GM23248 (cell line): Measurements from ENCODE around the gene CTBP2.

Experiments
- EZH2 ChIP-seq: fragments of 200-600 bp; sonication (generic); IDR thresholded peaks from 2 replicates; pipeline ENCODE4 v1.6.1; 2018; ENCODE audit warnings: antibody characterized with exemption, mild to moderate bottlenecking; ENCODE audit not compliant: insufficient read depth, poor library complexity, severe bottlenecking
- EZH2phosphoT487 ChIP-seq: fragments of 200-600 bp; sonication (generic); IDR thresholded peaks from 2 replicates; pipeline ENCODE4 v1.6.1; 2018; ENCODE audit warnings: antibody characterized with exemption, moderate library complexity, mild to moderate bottlenecking, low read depth; ENCODE audit not compliant: insufficient read depth

DNA sequence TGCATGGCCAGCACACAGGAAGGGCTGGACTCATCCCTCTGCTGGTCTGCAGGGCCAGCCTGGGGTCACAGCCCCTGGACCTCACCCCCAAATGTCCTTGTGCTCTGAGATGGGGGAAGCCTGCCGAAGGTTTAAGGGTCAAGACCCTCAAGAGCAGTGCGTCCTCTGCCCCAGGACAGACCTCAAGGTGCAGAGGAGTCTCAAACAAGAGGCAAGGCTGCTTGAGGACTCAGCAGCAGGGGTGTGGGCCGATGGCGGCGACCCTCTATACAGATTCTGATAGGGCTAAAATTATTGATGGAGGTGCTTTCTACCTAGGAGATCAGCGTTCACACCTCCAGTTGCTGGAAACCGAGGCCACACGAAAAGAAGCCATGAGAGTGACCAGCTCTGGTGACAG is 137.7 kb downstream of the CTBP2 start:
- TF ChIP-seq EZH2phosphoT487 = no peak
- no peak for TF ChIP-seq EZH2
